Loucy (cell line): Measurements from ENCODE around the gene MEIOB.
"Not testable (repeated sequence)": the region's sequence is repeated elsewhere in the genome, so short reads cannot be mapped to it uniquely, and the experiment has no call there.

Source experiments
- H2AFZ ChIP-seq: fragments of 200-600 bp; sonication (generic); 2 replicates; pipeline ENCODE4 v1.6.0; 2016; ENCODE audit warnings: antibody characterized with exemption, mild to moderate bottlenecking, low read length, moderate library complexity
- H3F3A ChIP-seq: fragments of 200-600 bp; 2 replicates; pipeline ENCODE4 v1.6.0; 2016; ENCODE audit warnings: antibody characterized with exemption, low read depth, mild to moderate bottlenecking
- H3K27me3 ChIP-seq: fragments of 200-600 bp; sonication (generic); 2 replicates; pipeline ENCODE4 v1.6.1; 2014; ENCODE audit warnings: low read length, mild to moderate bottlenecking; ENCODE audit not compliant: insufficient read depth, poor library complexity, severe bottlenecking
- H3K36me3 ChIP-seq: fragments of 200-600 bp; sonication (generic); 2 replicates; pipeline ENCODE4 v1.6.1; 2016; ENCODE audit warnings: low read length; ENCODE audit not compliant: insufficient read depth
- H3K4me1 ChIP-seq: fragments of 200-600 bp; sonication (generic); 2 replicates; pipeline ENCODE4 v1.5.1; 2014; ENCODE audit warnings: low read length, mild to moderate bottlenecking; ENCODE audit not compliant: insufficient read depth, poor library complexity, severe bottlenecking
- H3K4me2 ChIP-seq: fragments of 200-600 bp; sonication (generic); 2 replicates; pipeline ENCODE4 v1.6.0; 2014; ENCODE audit warnings: antibody characterized with exemption, low read length, low read depth, mild to moderate bottlenecking; ENCODE audit not compliant: poor library complexity, severe bottlenecking
- H3K4me3 ChIP-seq: fragments of 200-600 bp; sonication (generic); 2 replicates; pipeline ENCODE4 v1.5.1; 2014; ENCODE audit warnings: low read length, mild to moderate bottlenecking, mixed read lengths; ENCODE audit not compliant: poor library complexity, severe bottlenecking
- H3K79me2 ChIP-seq: fragments of 200-600 bp; sonication (generic); 2 replicates; pipeline ENCODE4 v1.6.1; 2014; ENCODE audit warnings: low read length; ENCODE audit not compliant: insufficient read depth
- H3K9ac ChIP-seq: fragments of 200-600 bp; sonication (generic); 2 replicates; pipeline ENCODE4 v1.6.0; 2014; ENCODE audit warnings: mild to moderate bottlenecking, low read depth, low read length, moderate library complexity; ENCODE audit not compliant: poor library complexity, severe bottlenecking
- H3K9me2 ChIP-seq: fragments of 200-600 bp; sonication (generic); replicated peaks from 2 replicates; pipeline ENCODE4 v1.6.1; 2016; ENCODE audit warnings: low read depth, low read length, mixed read lengths
- H3K9me3 ChIP-seq: fragments of 200-600 bp; sonication (generic); 2 replicates; pipeline ENCODE4 v1.6.1; 2014; ENCODE audit warnings: mild to moderate bottlenecking, antibody characterized with exemption, low read length, low read depth; ENCODE audit not compliant: insufficient read depth
- H4K20me1 ChIP-seq: fragments of 200-600 bp; sonication (generic); 2 replicates; pipeline ENCODE4 v1.6.0; 2014; ENCODE audit warnings: antibody characterized with exemption, low read length, mild to moderate bottlenecking; ENCODE audit not compliant: insufficient read depth, poor library complexity, severe bottlenecking
- CTCF ChIP-seq: fragments of 200-600 bp; sonication (generic); conservative IDR thresholded peaks from 2 replicates; pipeline ENCODE4 v1.5.1; 2014; ENCODE audit warnings: mild to moderate bottlenecking, antibody characterized with exemption, low read length
- EZH2phosphoT487 ChIP-seq: fragments of 200-600 bp; IDR thresholded peaks from 2 replicates; pipeline ENCODE4 v1.6.1; 2018; ENCODE audit warnings: antibody characterized with exemption, mild to moderate bottlenecking, moderate library complexity, borderline replicate concordance

The MEIOB gene

DNA sequence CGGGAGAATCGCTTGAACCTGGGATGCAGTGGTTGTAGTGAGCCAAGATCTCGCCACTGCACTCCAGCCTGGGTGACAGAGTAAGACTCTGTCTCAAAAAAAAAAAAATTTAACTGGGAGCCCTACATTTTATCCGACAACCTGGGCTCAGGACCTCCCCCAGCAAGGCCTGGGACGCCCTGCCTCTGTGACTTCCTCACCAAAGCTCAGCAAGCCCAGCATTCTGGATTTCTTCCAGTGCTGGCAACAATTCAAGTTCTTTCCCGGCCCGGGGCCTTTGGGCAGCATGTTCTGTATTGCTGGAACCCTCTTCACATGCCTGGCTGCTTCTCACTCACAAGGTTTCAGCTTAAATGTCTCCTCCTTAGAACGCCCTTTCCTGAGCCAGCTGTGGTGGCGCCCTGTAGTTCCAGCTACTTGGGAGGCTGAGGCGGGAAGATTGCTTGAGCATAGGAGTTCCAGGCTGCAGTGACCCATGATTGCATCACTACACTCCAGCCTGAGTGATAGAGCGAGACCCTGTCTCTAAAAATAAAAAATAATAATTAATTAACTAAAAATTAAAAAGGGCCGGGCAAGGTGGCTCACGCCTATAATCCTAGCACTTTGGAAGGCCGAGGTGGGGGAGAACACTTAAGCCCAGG lies 15.9 kb upstream of the MEIOB start:
- H3K79me2 ChIP-seq, result no peaks in the 10 kb centered on the region
- no peaks in the 10 kb centered on the region for H3K27me3 ChIP-seq
- no peaks in the 10 kb centered on the region for H3K9me3 ChIP-seq
- H3K4me3 ChIP-seq, result no peak overlapping the region
- no peaks in the 10 kb centered on the region for H3K4me1 ChIP-seq
- no peaks in the 10 kb centered on the region for H3K9me2 ChIP-seq
- H3K4me2 ChIP-seq, result no peak overlapping the region
- TF ChIP-seq EZH2phosphoT487 (no peak), CTCF (no peak)
- no peaks in the 10 kb centered on the region for H3F3A ChIP-seq
- H4K20me1 ChIP-seq, result no peaks in the 10 kb centered on the region
- H2AFZ ChIP-seq, result no peak overlapping the region
- H3K36me3 ChIP-seq, result no peaks in the 10 kb centered on the region
- no peak overlapping the region for H3K9ac ChIP-seq

DNA sequence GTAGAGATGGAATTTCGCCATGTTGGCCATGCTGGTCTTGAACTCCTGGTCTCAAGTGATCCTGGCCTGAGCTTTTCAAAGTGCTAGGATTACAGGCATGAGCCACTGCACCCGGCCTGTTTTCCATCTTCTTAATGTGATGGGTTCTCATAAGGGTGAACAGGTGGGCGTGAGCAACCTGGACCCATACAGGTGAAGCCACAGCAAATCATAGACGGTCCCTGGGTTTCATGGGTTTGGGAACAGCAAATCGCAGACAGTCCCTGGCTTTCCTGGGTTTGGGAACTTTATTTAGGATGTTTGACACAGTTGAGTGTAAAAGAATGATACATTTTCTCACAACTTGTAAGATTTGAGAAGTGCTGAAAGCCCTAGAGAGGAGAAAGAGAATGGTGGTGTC lies 12.9 kb upstream of the MEIOB start:
- H3K4me1 ChIP-seq, result no peaks in the 10 kb centered on the region
- no peaks in the 10 kb centered on the region for H3F3A ChIP-seq
- H3K9ac ChIP-seq, result no peak overlapping the region
- no peak overlapping the region for H3K4me2 ChIP-seq
- no peak for TF ChIP-seq CTCF
- TF ChIP-seq EZH2phosphoT487, result no peak
- no peaks in the 10 kb centered on the region for H3K27me3 ChIP-seq
- H3K9me2 ChIP-seq, result no peaks in the 10 kb centered on the region
- H3K4me3 ChIP-seq, result no peak overlapping the region
- no peaks in the 10 kb centered on the region for H3K79me2 ChIP-seq
- no peaks in the 10 kb centered on the region for H4K20me1 ChIP-seq
- no peaks in the 10 kb centered on the region for H3K9me3 ChIP-seq
- H3K36me3 ChIP-seq, result no peaks in the 10 kb centered on the region
- H2AFZ ChIP-seq, result no peak overlapping the region

DNA sequence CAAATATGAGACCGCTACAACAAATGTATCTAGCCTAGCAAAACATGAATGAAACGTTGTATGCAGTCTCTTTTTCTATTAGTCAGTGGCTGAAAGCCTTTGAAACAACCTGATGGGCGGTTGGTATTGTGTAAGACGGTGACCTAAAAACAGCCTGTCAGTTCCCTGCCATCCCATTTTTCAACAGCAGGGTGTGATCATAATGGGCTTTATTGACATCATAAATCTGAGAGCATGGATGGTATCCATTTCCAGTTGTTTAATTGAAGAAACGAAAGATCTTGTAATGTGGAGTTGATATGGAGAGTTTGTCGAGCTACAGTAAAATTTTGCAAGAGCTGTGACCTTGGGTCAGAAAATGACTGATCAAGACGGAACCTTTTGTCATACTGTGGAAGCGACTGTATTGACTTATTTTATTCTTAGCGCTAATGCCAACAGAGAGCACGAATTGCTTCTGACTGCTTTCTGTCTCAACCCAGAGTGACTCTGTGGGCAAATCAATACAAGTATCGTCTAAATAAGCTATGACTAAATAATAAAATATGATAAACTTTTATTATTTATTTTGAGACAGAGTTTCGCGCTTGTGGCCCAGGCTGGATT lies 12.3 kb upstream of the MEIOB start:
- Histone ChIP-seq H3K27me3 (no peaks in the 10 kb centered on the region), H3K4me1 (no peaks in the 10 kb centered on the region), H3K4me3 (no peak overlapping the region), H3K9ac (no peak overlapping the region), H3K4me2 (no peak overlapping the region), H3K79me2 (no peaks in the 10 kb centered on the region), H3K9me3 (no peaks in the 10 kb centered on the region), H3K36me3 (no peaks in the 10 kb centered on the region), H2AFZ (no peak overlapping the region), H3K9me2 (no peaks in the 10 kb centered on the region), H4K20me1 (no peaks in the 10 kb centered on the region), H3F3A (no peaks in the 10 kb centered on the region)
- TF ChIP-seq EZH2phosphoT487 (no peak), CTCF (no peak; the same call in 1 of the 2 replicates)

GRCh38 chr16:1881172-1881571 lies 9.2 kb upstream of the MEIOB start:
- H3K9me3 ChIP-seq, H4K20me1 ChIP-seq, H3K4me1 ChIP-seq, H3K36me3 ChIP-seq, H3K27me3 ChIP-seq, H3K9me2 ChIP-seq, H3K4me2 ChIP-seq, H3K9ac ChIP-seq, H3F3A ChIP-seq, H3K4me3 ChIP-seq, H3K79me2 ChIP-seq, H2AFZ ChIP-seq: not testable (repeated sequence)
